K562 (cell line): ENCODE data around the gene MMAB. TPM values are rescaled to one million over a fixed set of nuclear protein-coding genes. Genes with fewer than 3 reads are reported as not detected.

Experiments
- ATAC-seq: fragments of 200-7000 bp; cut with Tn5 transposase; 3 replicates; pipeline ENCODE4 v1.9.1; 2020; ENCODE audit warnings: moderate library complexity
- BruUV-seq: library from RNA; stranded (reverse); fragments of 400-500 nt; replicated peaks from 2 replicates; lab custom pipeline; 2021; lab: Mats Ljungman, UMichigan
- CTCF ChIA-PET: fragments of 300-600 bp; formaldehyde crosslinking; extraction: SDS; loops from one replicate; lab custom pipeline; 2021; ENCODE audit warnings: low intra/inter-chr PET ratio; lab: Yijun Ruan, JAX
- POLR2A ChIA-PET: fragments of 300-600, 350-650 bp; sonication (Branson Sonifier 250); formaldehyde crosslinking; extraction: SDS; loops from one replicate; lab custom pipeline; 2021; ENCODE audit warnings: antibody characterized with exemption, inconsistent platforms; lab: Yijun Ruan, JAX
- DNase-seq, 4 experiments: peaks; one replicate each; pipeline versions ENCODE4 v3.0.0 to v3.0.0-alpha.2; 2011 to 2018; ENCODE audit warnings: low spot score in 3 of 4, mixed read lengths in 3 of 4; ENCODE audit errors: extremely low read depth in 1 of 4
- FAIRE-seq: peaks from 2 replicates; lab custom pipeline; 2011; peaks lifted over from hg19 to GRCh38; lab: Jason Lieb, UNC
- H2AFZ ChIP-seq: 2 replicates; pipeline ENCODE4 v1.6.0; 2011; ENCODE audit warnings: low read depth, low read length, control low read depth, inconsistent platforms
- H3K27ac ChIP-seq: fragments of 200-600 bp; 3 replicates; pipeline ENCODE4 v1.8.0; 2011; ENCODE audit warnings: low read depth, mild to moderate bottlenecking, control low read depth, inconsistent platforms, low read length, moderate library complexity, mixed read lengths; ENCODE audit errors: extremely low read depth
- H3K27me3 ChIP-seq, 2 experiments: fragments of 300-600 bp in 1 of 2; 2 replicates in 1 of 2; 3 replicates in 1 of 2; pipeline versions ENCODE4 v1.6.0 to v1.8.0; 2011; ENCODE audit warnings: inconsistent platforms in 2 of 2, low read length in 2 of 2, mild to moderate bottlenecking in 1 of 2, mixed read lengths in 1 of 2, moderate library complexity in 1 of 2; ENCODE audit not compliant: control insufficient read depth in 2 of 2, insufficient read depth in 2 of 2
- H3K36me3 ChIP-seq: fragments of 300-600 bp; 3 replicates; pipeline ENCODE4 v1.8.0; 2011; ENCODE audit warnings: mild to moderate bottlenecking, low read length, inconsistent platforms; ENCODE audit not compliant: control insufficient read depth, insufficient read depth
- H3K4me1 ChIP-seq, 2 experiments: fragments of 200-600 bp in 1 of 2; replicated peaks in 1 of 2; 2 replicates in 1 of 2; 3 replicates in 1 of 2; pipeline versions ENCODE4 v1.5.1 to v1.8.0; 2011; ENCODE audit warnings: inconsistent platforms in 2 of 2, low read length in 2 of 2, mild to moderate bottlenecking in 1 of 2, mixed read lengths in 1 of 2, moderate library complexity in 1 of 2; ENCODE audit not compliant: control insufficient read depth in 2 of 2, insufficient read depth in 2 of 2
- H3K4me2 ChIP-seq: 2 replicates; pipeline ENCODE4 v1.6.1; 2011; ENCODE audit warnings: low read length, control low read depth, inconsistent platforms, mixed read lengths; ENCODE audit not compliant: insufficient read depth
- H3K4me3 ChIP-seq: fragments of 200-600 bp; sonication (generic), shearing (Covaris generic); 2 replicates; pipeline ENCODE4 v1.5.1; 2016; ENCODE audit warnings: control low read depth, inconsistent platforms
- H3K79me2 ChIP-seq: fragments of 200-600 bp; 3 replicates; pipeline ENCODE4 v1.8.0; 2011; ENCODE audit warnings: low read length, inconsistent platforms; ENCODE audit not compliant: control insufficient read depth, insufficient read depth
- H3K9ac ChIP-seq, 2 experiments: 2 replicates each; pipeline versions ENCODE4 v1.6.0 to v1.6.1; 2011; ENCODE audit warnings: low read depth in 2 of 2, low read length in 2 of 2, control low read depth in 1 of 2, inconsistent platforms in 1 of 2, mild to moderate bottlenecking in 1 of 2, mixed read lengths in 1 of 2; ENCODE audit not compliant: insufficient read depth in 1 of 2
- H3K9me1 ChIP-seq: one replicate; pipeline ENCODE4 v1.6.0; 2011; ENCODE audit warnings: inconsistent platforms, mild to moderate bottlenecking, low read length, moderate library complexity; ENCODE audit not compliant: control insufficient read depth, insufficient read depth
- H3K9me3 ChIP-seq: replicated peaks from 2 replicates; pipeline ENCODE4 v1.5.1; 2011; ENCODE audit warnings: low read depth, low read length, inconsistent platforms; ENCODE audit not compliant: control insufficient read depth, insufficient read depth
- H4K20me1 ChIP-seq: replicated peaks from 2 replicates; pipeline ENCODE4 v1.6.1; 2011; ENCODE audit warnings: low read length, inconsistent platforms, mixed read lengths; ENCODE audit not compliant: control insufficient read depth, insufficient read depth
- DIDO1 ChIP-seq: fragments of 450-650 bp; IDR thresholded peaks from 2 replicates; pipeline ENCODE4 v1.6.1; 2016; ENCODE audit warnings: low read depth, missing biosample characterization, missing genetic modification characterization
- FIP1L1 ChIP-seq: fragments of 200-400 bp; formaldehyde crosslinking; IDR thresholded peaks from 2 replicates; pipeline ENCODE4 v1.6.1; 2018; ENCODE audit warnings: mild to moderate bottlenecking, low read depth, low read length; ENCODE audit not compliant: poor library complexity, severe bottlenecking
- MCM5 ChIP-seq: fragments of 450-650 bp; IDR thresholded peaks from 2 replicates; pipeline ENCODE4 v1.6.1; 2016; ENCODE audit warnings: low read depth
- NFXL1 ChIP-seq: fragments of 450-650 bp; formaldehyde crosslinking; IDR thresholded peaks from 2 replicates; pipeline ENCODE4 v1.4.0; 2021; ENCODE audit warnings: mild to moderate bottlenecking
- ZFP30 ChIP-seq: fragments of 250-450 bp; sonication (Bioruptor Pico); IDR thresholded peaks from 2 replicates; pipeline ENCODE4 v1.8.0; 2022; ENCODE audit warnings: moderate library complexity, mild to moderate bottlenecking, inconsistent platforms, borderline replicate concordance
- ZFX ChIP-seq: sonication (generic); formaldehyde crosslinking; IDR thresholded peaks from 2 replicates; pipeline ENCODE4 v1.8.0; 2022; ENCODE audit warnings: mild to moderate bottlenecking, missing genetic modification reagents, moderate library complexity
- WGBS: fragments of 100-300 bp; shearing (Covaris generic); methylation state at CpG from one replicate; pipeline ENCODE4 v1.1.6; 2016; ENCODE audit warnings: low coverage, mixed read lengths; ENCODE audit not compliant: insufficient coverage; ENCODE audit errors: missing lambda C conversion rate; 5-methylcytosine and 5-hydroxymethylcytosine counted together
- in situ Hi-C: fragments of 300-500 bp; cut with MboI; formaldehyde crosslinking; loops from 4 replicates; pipeline ENCODE4 v1.15.0; 2018; ENCODE audit warnings: inconsistent platforms, mixed read lengths
- intact Hi-C: fragments of 100-400 bp; cut with micrococcal nuclease; formaldehyde crosslinking; loops from 2 replicates; pipeline ENCODE4 v1.14.2; 2022
- polyA plus RNA-seq, 8 experiments: library from polyadenylated mRNA; depleted of rRNA in 4 of 8; stranded (reverse) in 5 of 8; unstranded in 3 of 8; fragments of >200 nt; fragmentation: Nextera tagmentation in 2 of 8; fragmentation: Illumina TruSeq in 1 of 8; extraction: Ambion mirVana in 2 of 8; extraction: Trizol in 1 of 8; gene quantifications; 2 replicates each; pipeline versions ENCODE4 v1.2.1 to v1.2.3, GENCODE V29; 2011 to 2014; ENCODE audit warnings: inconsistent platforms in 1 of 8, missing spikeins in 1 of 8
- total RNA-seq, 7 experiments: library from RNA; depleted of rRNA in 6 of 7; stranded (reverse); fragments of >200 nt in 6 of 7; fragmentation: Illumina TruSeq in 2 of 7; extraction: Trizol in 2 of 7; gene quantifications; 2 replicates each; pipeline versions ENCODE4 v1.2.1 to v1.2.3, GENCODE V29; 2011 to 2021; ENCODE audit warnings: low replicate concordance in 1 of 7
- TF ChIP-seq, protein P1 (sequence below): sonication (generic); formaldehyde crosslinking; IDR thresholded peaks from 2 replicates; pipeline ENCODE4 v1.8.0; 2022; ENCODE audit warnings: mild to moderate bottlenecking, missing genetic modification reagents

Gene MMAB
- total and polyA plus RNA-seq, 9 of the 15 experiments (the other 6 are each of a cell fraction or from before 2014, with no cell fraction given) = 9.5 to 76.1 (median 46.2) TPM

DNA sequence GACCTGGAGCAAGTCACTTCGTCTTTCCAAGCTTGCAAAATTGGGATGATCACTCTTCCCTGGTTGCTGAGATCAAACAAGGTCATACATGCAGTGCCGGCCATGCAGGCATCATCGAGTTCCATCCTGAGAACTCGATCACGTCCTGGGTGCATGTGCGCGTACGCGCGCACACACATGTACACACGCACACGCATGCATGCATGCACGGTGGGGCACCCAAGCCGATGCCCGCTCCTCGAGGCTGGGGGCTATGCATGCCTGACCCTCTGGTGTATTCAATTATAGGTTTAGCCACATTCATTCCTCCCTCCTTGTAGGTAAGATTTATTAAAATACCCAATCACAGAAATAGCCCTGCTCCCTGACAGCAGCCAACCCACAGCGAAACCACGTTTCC lies 26.0 kb downstream of the MMAB start:
- Histone ChIP-seq H3K36me3 (no peaks in the 10 kb centered on the region), H3K4me3 (no peak overlapping the region), H3K9me3 (no peaks in the 10 kb centered on the region), H3K9ac (no peak overlapping the region), H3K9me1 (no peaks in the 10 kb centered on the region), H2AFZ (no peak overlapping the region), H3K4me2 (no peak overlapping the region), H3K27ac (no peak overlapping the region), H3K4me1 (no peaks in the 10 kb centered on the region; a peak in 1 of 5 replicates), H4K20me1 (peaks cover 3% of the 10 kb centered on the region), H3K79me2 (no peaks in the 10 kb centered on the region), H3K27me3 (peaks cover 48 to 86% of the 10 kb centered on the region in 2 experiments; a peak in 4 of 5 replicates)
- intact Hi-C loops = no loop called here
- POLR2A ChIA-PET = interaction anchor here (0.8 to 1.1 kb wide), 2 partner anchors 13 to 52 kb away, joined by 3 to 4 read pairs; no protein-coding TSS in a partner anchor
- ATAC-seq = no peak
- in situ Hi-C loops = no loop called here
- FAIRE-seq = no peak
- no peak for TF ChIP-seq FIP1L1
- TF ChIP-seq DIDO1 (tag) = no peak
- no peak for TF ChIP-seq ZFP30 (CRISPR knock-in tag)
- TF ChIP-seq, protein P1, sequence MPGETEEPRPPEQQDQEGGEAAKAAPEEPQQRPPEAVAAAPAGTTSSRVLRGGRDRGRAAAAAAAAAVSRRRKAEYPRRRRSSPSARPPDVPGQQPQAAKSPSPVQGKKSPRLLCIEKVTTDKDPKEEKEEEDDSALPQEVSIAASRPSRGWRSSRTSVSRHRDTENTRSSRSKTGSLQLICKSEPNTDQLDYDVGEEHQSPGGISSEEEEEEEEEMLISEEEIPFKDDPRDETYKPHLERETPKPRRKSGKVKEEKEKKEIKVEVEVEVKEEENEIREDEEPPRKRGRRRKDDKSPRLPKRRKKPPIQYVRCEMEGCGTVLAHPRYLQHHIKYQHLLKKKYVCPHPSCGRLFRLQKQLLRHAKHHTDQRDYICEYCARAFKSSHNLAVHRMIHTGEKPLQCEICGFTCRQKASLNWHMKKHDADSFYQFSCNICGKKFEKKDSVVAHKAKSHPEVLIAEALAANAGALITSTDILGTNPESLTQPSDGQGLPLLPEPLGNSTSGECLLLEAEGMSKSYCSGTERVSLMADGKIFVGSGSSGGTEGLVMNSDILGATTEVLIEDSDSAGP (CRISPR knock-in tag) = no peak
- no peak for TF ChIP-seq NFXL1 (CRISPR knock-in tag)
- no peak for TF ChIP-seq MCM5
- no peak for TF ChIP-seq ZFX
- CTCF ChIA-PET = no interaction called here
- no peak for DNase-seq
- 32% methylated on average over 18 of the region's 18 CpGs for WGBS
- no TSS peak for BruUV-seq
